ENCODE measurements around the gene MAML2.

DNA sequence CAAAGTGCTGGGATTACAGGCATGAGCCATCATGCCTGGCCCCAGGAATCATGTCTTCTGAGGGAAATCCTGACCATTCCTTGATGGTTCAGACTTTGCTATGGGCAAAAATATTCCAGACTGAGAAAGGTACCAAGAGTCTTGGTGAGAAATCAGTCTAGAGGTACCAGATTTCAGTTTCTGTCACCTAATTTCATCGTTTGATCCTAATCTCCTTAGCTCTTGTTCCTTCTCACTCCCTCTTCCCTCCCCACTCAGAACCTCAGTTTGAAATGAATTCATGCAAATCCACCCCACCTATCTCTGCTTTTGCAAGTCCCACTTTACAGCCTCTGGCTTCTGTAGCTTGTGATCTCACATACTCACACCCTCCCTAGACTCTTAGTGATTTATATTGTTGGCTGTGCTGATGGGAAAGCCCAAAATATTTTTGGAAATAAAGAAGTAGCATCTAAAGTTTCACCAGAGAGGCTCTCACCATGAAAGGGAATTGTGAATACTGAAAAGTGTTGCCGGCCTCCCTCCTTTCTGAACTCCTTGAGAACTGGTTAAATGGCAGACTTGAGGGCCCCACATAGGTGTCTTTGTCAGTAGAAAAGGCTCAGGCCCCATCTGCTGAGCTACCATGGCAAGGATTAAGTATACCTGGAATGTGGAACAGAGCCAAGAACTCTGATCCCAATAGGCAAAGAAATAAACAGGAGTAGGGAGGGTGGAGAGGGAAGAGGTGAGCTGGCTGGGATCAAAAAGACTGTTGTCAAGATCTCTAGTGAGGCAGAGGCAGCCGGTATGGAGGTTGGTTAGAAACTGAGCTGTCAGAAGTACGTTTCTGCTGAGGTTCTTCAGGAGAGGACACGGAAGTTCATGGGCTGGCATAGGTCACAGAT, 228.6 kb downstream of the MAML2 start:
- TF ChIP-seq, protein P1, sequence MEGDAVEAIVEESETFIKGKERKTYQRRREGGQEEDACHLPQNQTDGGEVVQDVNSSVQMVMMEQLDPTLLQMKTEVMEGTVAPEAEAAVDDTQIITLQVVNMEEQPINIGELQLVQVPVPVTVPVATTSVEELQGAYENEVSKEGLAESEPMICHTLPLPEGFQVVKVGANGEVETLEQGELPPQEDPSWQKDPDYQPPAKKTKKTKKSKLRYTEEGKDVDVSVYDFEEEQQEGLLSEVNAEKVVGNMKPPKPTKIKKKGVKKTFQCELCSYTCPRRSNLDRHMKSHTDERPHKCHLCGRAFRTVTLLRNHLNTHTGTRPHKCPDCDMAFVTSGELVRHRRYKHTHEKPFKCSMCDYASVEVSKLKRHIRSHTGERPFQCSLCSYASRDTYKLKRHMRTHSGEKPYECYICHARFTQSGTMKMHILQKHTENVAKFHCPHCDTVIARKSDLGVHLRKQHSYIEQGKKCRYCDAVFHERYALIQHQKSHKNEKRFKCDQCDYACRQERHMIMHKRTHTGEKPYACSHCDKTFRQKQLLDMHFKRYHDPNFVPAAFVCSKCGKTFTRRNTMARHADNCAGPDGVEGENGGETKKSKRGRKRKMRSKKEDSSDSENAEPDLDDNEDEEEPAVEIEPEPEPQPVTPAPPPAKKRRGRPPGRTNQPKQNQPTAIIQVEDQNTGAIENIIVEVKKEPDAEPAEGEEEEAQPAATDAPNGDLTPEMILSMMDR (IDR thresholded peaks at IDR 0.05): no peak
- TF ChIP-seq ZFX (IDR thresholded peaks at IDR 0.05; ENCODE audit: borderline replicate concordance): no peak

Data from 22Rv1 (cell line).